ENCODE measurements around the gene LRBA. TPM values are rescaled to one million over a fixed set of nuclear protein-coding genes. Genes with fewer than 3 reads are reported as not detected.

LRBA gene
- total RNA-seq, 1 donor from 2014 or later, result 26.4 TPM

- peaks cover 8% of the 10 kb centered on the region for H3K4me1 Mint-ChIP-seq (ENCODE audit: low read depth, unreplicated experiment)
- peaks cover 2% of the 10 kb centered on the region for H3K9me3 Mint-ChIP-seq (ENCODE audit: unreplicated experiment)
- no peak for DNase-seq
- no peaks in the 10 kb centered on the region for H3K27me3 Mint-ChIP-seq (ENCODE audit: unreplicated experiment)
- H3K27ac Mint-ChIP-seq (ENCODE audit: unreplicated experiment), result no peak overlapping the region
- peaks cover 11% of the 10 kb centered on the region for H3K36me3 Mint-ChIP-seq (ENCODE audit: unreplicated experiment)
- no peak overlapping the region for H3K4me3 Mint-ChIP-seq (ENCODE audit: unreplicated experiment)
- TF ChIP-seq CTCF (IDR thresholded peaks at IDR 0.05; ENCODE audit: partially characterized antibody, unreplicated experiment), result no peak
Observed at GRCh38 chr4:150722908-150723362, 292.1 kb downstream of the LRBA start.

GRCh38 chr4:150720973-150721518 lies 294.0 kb downstream of the LRBA start:
- H3K27ac Mint-ChIP-seq (ENCODE audit: unreplicated experiment), result no peak overlapping the region
- H3K4me3 Mint-ChIP-seq (ENCODE audit: unreplicated experiment), result no peak overlapping the region
- peaks cover 8% of the 10 kb centered on the region for H3K4me1 Mint-ChIP-seq (ENCODE audit: low read depth, unreplicated experiment)
- H3K36me3 Mint-ChIP-seq (ENCODE audit: unreplicated experiment), result peaks cover 5% of the 10 kb centered on the region
- H3K27me3 Mint-ChIP-seq (ENCODE audit: unreplicated experiment), result no peaks in the 10 kb centered on the region
- no peak for DNase-seq
- no peak for TF ChIP-seq CTCF (IDR thresholded peaks at IDR 0.05; ENCODE audit: partially characterized antibody, unreplicated experiment)
- H3K9me3 Mint-ChIP-seq (ENCODE audit: unreplicated experiment), result peaks cover under 1% of the 10 kb centered on the region

- H3K4me1 Mint-ChIP-seq (ENCODE audit: low read depth, unreplicated experiment), result peaks cover 8% of the 10 kb centered on the region
Observed at GRCh38 chr4:150717952-150718351, 297.1 kb downstream of the LRBA start.

GRCh38 chr4:150714462-150715438 lies 300.3 kb downstream of the LRBA start:
- Mint-ChIP-seq H3K27me3 (ENCODE audit: unreplicated experiment) (no peaks in the 10 kb centered on the region), H3K36me3 (ENCODE audit: unreplicated experiment) (no peaks in the 10 kb centered on the region), H3K4me3 (ENCODE audit: unreplicated experiment) (no peak overlapping the region), H3K27ac (ENCODE audit: unreplicated experiment) (no peak overlapping the region), H3K9me3 (ENCODE audit: unreplicated experiment) (no peaks in the 10 kb centered on the region), H3K4me1 (ENCODE audit: low read depth, unreplicated experiment) (no peaks in the 10 kb centered on the region)
- no peak for DNase-seq
- TF ChIP-seq CTCF (IDR thresholded peaks at IDR 0.05; ENCODE audit: partially characterized antibody, unreplicated experiment), result no peak

More at GRCh38 chr4:150717952-150718351, 297.1 kb downstream of the LRBA start:
- Mint-ChIP-seq H3K27me3 (ENCODE audit: unreplicated experiment) (no peaks in the 10 kb centered on the region), H3K9me3 (ENCODE audit: unreplicated experiment) (no peaks in the 10 kb centered on the region), H3K27ac (ENCODE audit: unreplicated experiment) (no peak overlapping the region), H3K4me3 (ENCODE audit: unreplicated experiment) (no peak overlapping the region), H3K36me3 (ENCODE audit: unreplicated experiment) (no peaks in the 10 kb centered on the region)
- DNase-seq, result no peak
- TF ChIP-seq CTCF (IDR thresholded peaks at IDR 0.05; ENCODE audit: partially characterized antibody, unreplicated experiment), result no peak

GRCh38 chr4:150713251-150713650 lies 301.8 kb downstream of the LRBA start:
- Mint-ChIP-seq H3K36me3 (ENCODE audit: unreplicated experiment) (no peaks in the 10 kb centered on the region), H3K4me3 (ENCODE audit: unreplicated experiment) (no peak overlapping the region), H3K27ac (ENCODE audit: unreplicated experiment) (no peak overlapping the region), H3K4me1 (ENCODE audit: low read depth, unreplicated experiment) (no peaks in the 10 kb centered on the region), H3K9me3 (ENCODE audit: unreplicated experiment) (no peaks in the 10 kb centered on the region), H3K27me3 (ENCODE audit: unreplicated experiment) (no peaks in the 10 kb centered on the region)
- no peak for DNase-seq
- TF ChIP-seq CTCF (IDR thresholded peaks at IDR 0.05; ENCODE audit: partially characterized antibody, unreplicated experiment), result no peak

Data from glutamatergic neuron (in vitro differentiated cells).